GM19099 (cell line): ENCODE results near the gene SDF4.

Experiments used
- POLR2A ChIP-seq: IDR thresholded peaks from 3 replicates; pipeline ENCODE4 v1.6.1; 2011; ENCODE audit warnings: low read depth; ENCODE audit not compliant: insufficient read length; ENCODE audit errors: extremely low read depth

Gene SDF4

GRCh38 chr1:1177452-1178206 is 54.2 kb downstream of the SDF4 start:
- TF ChIP-seq POLR2A: no peak

GRCh38 chr1:1176931-1177330 is 54.9 kb downstream of the SDF4 start:
- no peak for TF ChIP-seq POLR2A

DNA sequence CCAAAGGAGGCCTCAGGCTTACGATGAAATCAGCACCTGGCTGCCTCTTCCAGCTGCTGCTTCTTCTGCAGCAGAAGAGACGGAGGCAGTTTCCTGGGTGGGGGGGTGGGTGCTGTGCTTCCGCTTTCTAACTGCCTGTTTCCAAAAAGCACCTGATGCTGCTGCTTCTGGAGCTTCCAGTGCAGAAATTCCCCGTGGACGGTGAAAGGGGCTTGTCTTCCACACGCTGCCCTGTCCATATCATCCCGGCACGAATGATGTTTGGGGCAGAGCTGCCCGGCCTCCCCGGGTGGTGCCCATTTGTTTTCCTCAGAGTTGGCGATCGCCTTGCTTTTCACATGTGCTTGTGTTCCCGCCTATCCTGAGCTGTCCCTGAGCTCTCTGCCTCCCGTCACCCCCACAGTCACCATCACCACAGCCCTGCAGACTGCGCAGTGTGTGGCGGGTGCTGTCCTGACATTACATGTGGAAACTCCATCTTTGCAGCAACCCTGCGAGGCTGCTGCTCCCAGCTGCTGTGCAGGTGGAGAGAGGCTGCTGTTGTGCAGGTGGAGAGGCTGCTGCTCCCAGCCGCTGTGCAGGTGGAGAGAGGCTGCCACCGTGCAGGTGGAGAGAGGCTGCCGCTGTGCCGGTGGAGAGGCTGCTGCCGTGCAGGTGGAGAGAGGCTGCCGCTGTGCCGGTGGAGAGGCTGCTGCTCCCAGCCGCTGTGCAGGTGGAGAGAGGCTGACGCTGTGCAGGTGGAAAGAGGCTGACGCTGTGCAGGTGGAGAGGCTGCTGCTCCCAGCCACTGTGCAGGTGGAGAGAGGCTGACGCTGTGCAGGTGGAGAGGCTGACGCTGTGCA is 56.4 kb downstream of the SDF4 start:
- no peak for TF ChIP-seq POLR2A

- TF ChIP-seq POLR2A: no peak
Observed at GRCh38 chr1:1173793-1174415, 57.9 kb downstream of the SDF4 start, which contains the start of gene TTLL10. TTLL10 (plus strand) TSS chr1:1173880; CDS start chr1:1179216, 5,336 bp downstream.

GRCh38 chr1:1173061-1173792 is 58.6 kb downstream of the SDF4 start:
- no peak for TF ChIP-seq POLR2A

- no peak for TF ChIP-seq POLR2A
Observed at GRCh38 chr1:1171546-1172340, 60.1 kb downstream of the SDF4 start.

- no peak for TF ChIP-seq POLR2A
Observed at GRCh38 chr1:1171161-1171545, 60.6 kb downstream of the SDF4 start.

GRCh38 chr1:1170215-1171091 is 61.3 kb downstream of the SDF4 start:
- TF ChIP-seq POLR2A: no peak

GRCh38 chr1:1169429-1170214 is 62.2 kb downstream of the SDF4 start:
- TF ChIP-seq POLR2A: no peak

DNA sequence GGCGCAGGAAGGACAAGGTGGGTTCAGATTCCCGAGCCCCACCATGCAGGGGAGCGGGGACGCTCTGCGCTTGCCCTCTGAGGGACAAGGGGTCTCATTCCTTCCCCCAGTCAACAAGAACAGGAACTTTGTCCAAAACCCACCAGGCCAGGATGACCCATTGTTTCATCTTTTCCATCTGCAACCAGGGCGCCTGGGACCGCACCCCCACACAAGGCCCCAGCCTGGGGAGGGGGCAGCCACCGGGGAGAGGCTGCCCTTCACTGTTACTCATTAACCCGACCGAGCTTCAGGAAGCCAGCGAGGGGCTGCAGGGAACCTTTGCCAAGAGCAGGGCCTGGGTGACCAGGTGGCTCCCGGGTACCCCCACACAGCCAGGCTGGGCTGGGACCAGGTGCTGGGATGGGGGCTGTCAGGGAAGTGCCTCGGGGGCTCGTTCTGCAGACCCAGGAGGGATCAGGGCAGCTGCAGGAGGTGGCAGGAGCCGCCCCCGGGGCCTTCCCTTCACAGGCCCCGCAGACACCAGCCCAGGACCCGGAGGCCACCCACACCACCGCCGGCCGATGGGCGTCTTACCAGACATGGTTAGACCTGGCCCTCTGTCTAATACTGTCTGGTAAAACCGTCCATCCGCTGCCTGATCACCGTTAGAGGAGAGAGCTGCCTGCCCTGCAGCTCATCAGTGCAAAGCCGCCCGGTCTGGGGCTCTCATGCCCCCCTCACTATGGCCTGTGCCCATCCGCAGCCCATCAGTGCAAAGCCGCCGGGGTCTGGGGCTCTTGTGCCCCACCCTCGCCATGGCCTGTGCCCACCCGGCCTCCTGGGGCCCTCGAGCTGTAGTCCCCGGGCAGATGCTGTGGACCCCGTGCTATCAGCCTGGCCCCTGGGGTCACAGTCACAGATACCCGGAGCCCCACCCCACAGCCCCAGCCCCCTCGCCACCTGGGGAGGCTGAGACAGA is 63.1 kb downstream of the SDF4 start:
- no peak for TF ChIP-seq POLR2A

- no peak for TF ChIP-seq POLR2A
Observed at GRCh38 chr1:1167841-1168450, 63.9 kb downstream of the SDF4 start.
